ENCODE measurements around the gene PTGER1.

The PTGER1 gene

DNA sequence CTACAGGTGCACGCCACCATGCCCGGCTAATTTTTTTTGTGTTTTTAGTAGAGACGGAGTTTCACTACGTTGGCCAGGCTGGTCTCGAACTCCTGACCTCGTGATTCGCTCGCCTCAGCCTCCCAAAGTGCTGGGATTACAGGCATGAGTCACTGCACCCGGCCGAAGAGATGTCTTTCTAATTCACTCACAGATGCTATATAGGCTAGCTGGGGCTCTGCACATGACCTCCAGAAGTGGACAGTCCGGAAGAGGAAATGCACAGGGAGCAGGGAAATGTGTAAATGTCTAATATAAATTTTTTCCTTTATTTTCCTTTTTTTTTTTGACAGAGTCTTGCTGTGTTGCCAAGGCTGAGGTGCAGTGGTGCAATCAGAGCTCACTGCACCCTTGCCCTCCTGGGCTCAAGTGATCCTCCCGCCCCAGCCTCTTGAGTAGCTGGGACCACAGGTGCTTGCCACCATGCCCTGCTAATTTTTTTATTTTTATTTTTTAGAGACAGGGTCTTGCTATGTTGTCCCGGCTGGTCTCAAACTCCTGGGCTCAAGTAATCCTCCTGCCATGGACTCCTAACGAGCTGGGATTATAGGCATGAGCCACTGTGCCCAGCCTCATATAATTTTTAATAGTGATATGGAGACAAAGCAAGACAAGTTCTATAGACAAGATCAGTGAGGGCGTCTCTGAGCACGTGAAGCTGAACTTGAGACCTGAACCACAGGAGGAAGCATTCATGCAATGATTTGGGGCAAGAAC lies 12.4 kb upstream of the PTGER1 start:
- H3K9me3 ChIP-seq: no peaks in the 10 kb centered on the region
- H3K4me3 ChIP-seq: no peak overlapping the region
- no peaks in the 10 kb centered on the region; the same call in 1 of the 2 replicates for H4K20me1 ChIP-seq
- H3K4me1 ChIP-seq: peaks cover 6% of the 10 kb centered on the region
- no peak overlapping the region for H3K4me2 ChIP-seq
- H3K27me3 ChIP-seq: no peaks in the 10 kb centered on the region
- TF ChIP-seq Cebpa-rat (IDR thresholded peaks at IDR 0.05): no peak
- no peak overlapping the region for H3K9ac ChIP-seq
- H3K27ac ChIP-seq: no peak overlapping the region
- H3K36me3 ChIP-seq: peaks cover 43% of the 10 kb centered on the region

DNA sequence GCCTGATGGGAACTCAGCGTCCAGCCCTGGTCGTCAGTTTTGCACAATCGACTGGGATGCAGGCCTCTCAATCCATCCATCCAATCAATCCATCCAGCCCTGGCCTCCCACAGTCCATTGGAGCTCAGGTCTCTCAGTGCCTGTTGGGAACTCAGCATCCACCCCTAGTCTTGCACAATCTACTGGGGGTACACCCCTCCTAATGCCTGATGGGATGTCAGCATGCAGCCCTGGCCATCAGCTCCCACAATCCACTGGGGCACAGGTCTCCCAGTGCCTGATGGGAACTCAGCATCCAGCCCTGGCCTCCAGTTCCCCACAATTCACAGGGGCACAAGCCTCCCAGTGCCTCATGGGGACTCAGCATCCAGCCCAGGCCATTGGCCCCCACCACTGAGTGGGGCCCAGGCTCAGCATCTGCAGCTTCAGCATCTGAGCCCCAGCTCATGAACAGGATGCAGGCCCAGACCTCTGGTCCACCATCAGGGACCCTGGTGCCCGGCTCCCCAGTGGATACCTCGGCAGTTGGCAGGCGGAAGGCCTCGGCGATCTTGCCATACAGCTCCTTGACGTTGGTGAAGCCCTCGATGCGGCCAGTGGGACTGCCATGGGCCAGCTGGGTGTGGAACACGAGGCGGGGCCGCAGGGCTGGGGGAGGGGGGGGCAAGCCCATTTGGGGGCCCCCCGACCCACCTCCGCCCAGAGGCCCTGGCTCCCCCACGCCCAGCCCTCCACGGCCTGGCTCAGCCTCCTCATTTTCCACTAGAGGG lies 7.2 kb upstream of the PTGER1 start:
- Histone ChIP-seq H3K4me1 (peaks cover 31% of the 10 kb centered on the region), H3K27ac (no peak overlapping the region), H3K9me3 (no peaks in the 10 kb centered on the region), H3K27me3 (no peaks in the 10 kb centered on the region), H3K4me3 (no peak overlapping the region), H4K20me1 (no peaks in the 10 kb centered on the region), H3K36me3 (peaks cover 29% of the 10 kb centered on the region), H3K4me2 (no peak overlapping the region), H3K9ac (no peak overlapping the region)
- no peak for TF ChIP-seq Cebpa-rat (IDR thresholded peaks at IDR 0.05)

DNA sequence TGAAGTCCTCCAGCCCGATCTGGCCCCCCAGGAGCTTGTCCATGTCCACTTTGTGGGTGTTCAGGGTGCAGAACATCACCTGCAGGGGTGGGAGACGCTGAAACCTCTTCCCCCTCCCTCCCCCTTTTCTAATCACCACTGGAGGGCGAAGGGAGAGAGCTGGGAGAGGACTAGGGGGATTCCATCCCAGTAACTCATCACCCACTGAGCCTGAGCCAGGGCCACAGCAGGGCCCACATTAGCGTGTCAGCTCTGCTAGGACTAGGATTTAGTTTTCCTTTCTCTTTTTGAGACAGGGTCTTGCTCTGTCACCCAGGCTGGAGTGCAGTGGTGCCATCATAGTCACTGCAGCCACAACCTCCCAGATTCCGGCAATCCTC lies 5.5 kb upstream of the PTGER1 start:
- no peak overlapping the region for H3K9ac ChIP-seq
- TF ChIP-seq Cebpa-rat (IDR thresholded peaks at IDR 0.05): no peak
- H3K9me3 ChIP-seq: no peaks in the 10 kb centered on the region
- no peaks in the 10 kb centered on the region for H4K20me1 ChIP-seq
- no peak overlapping the region for H3K4me3 ChIP-seq
- H3K4me1 ChIP-seq: peaks cover 42% of the 10 kb centered on the region
- H3K4me2 ChIP-seq: peak overlapping the region; percentile 73
- no peaks in the 10 kb centered on the region for H3K27me3 ChIP-seq
- H3K27ac ChIP-seq: no peak overlapping the region
- H3K36me3 ChIP-seq: peaks cover 26% of the 10 kb centered on the region

DNA sequence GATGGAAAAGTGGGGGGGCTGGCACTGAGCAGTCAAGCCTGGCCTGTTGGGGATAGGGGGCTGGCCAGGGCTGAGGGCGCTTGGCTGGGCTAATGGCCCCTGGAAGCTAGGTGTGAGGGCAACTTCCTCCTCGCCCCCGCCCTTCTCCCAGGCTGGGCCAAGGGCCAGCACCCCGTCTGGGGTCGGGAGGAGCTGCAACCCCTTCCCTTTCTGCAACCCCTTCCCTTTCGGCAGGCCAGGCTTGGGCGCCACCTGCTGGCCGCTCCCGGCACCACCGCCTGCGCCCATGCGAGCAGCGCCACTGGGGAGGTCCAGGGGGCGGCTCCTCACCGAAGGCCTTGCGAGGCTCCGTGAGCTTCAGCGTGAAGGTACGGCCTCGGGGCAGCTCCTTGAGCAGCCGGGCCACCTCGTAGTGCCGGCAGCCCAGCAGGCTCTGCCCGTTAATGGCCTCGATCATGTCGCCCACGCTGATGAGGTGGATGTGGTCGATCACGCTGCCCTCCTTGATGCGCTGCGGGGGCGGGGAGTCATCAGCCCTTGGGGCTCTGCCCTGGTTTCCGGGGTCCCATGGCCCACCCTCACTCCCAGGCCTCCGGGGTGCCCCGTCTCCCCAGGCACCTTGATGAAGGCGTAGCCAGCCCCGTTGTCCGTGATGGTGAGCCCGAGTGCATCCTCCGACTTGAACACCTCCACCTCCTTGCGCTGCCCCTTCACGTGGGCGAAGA lies 5.0 kb upstream of the PTGER1 start:
- Histone ChIP-seq H4K20me1 (no peaks in the 10 kb centered on the region), H3K4me1 (peaks cover 48% of the 10 kb centered on the region), H3K9me3 (no peaks in the 10 kb centered on the region), H3K36me3 (peaks cover 26% of the 10 kb centered on the region), H3K27me3 (no peaks in the 10 kb centered on the region), H3K9ac (peak overlapping the region; percentile 10; the same call in 1 of the 2 replicates), H3K4me3 (no peak overlapping the region), H3K27ac (peak overlapping the region; percentile 51; the same call in 1 of the 2 replicates), H3K4me2 (peak overlapping the region; percentile 73)
- no peak for TF ChIP-seq Cebpa-rat (IDR thresholded peaks at IDR 0.05)

DNA sequence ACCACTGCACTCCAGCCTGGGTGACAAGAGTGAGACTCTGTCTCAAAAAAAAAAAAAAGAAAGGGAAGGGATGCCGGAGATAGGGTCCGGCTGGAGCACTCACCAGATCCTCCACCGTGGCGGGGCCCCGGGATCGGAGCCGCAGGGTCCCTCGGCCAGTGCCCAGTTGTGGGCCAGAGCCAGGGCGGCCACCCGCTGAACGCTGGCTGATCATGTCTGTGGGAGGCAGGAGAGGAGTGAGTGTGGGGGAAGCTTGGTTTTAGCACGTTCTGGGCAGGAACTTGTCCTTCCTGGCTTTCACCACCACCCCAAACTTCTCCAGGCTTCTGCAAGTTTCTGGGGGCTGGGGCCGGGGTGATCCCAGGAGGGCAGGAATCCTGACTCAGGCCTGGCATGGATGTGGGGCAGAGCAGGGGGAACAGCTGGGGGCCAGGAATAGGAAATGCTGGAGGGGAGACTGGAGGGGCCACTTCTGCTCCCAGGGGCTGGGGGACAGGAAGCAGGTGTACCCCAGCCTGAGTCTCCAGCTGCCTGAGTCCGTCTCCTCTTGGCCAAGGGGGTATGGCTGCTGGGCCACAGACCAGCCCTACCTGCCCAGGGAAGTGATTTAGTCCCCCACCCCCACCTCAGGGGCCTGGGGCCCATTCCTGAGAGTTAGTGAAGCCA lies 4.3 kb upstream of the PTGER1 start:
- no peak for TF ChIP-seq Cebpa-rat (IDR thresholded peaks at IDR 0.05)
- Histone ChIP-seq H3K9me3 (no peaks in the 10 kb centered on the region), H3K27ac (peak overlapping the region; percentile 51; the same call in 1 of the 2 replicates), H3K4me3 (no peak overlapping the region), H3K4me2 (peak overlapping the region; percentile 73), H3K9ac (peak overlapping the region; percentile 10; the same call in 1 of the 2 replicates), H3K4me1 (peaks cover 55% of the 10 kb centered on the region), H4K20me1 (no peaks in the 10 kb centered on the region), H3K36me3 (peaks cover 26% of the 10 kb centered on the region), H3K27me3 (peaks cover 3% of the 10 kb centered on the region; the same call in 1 of the 2 replicates)

DNA sequence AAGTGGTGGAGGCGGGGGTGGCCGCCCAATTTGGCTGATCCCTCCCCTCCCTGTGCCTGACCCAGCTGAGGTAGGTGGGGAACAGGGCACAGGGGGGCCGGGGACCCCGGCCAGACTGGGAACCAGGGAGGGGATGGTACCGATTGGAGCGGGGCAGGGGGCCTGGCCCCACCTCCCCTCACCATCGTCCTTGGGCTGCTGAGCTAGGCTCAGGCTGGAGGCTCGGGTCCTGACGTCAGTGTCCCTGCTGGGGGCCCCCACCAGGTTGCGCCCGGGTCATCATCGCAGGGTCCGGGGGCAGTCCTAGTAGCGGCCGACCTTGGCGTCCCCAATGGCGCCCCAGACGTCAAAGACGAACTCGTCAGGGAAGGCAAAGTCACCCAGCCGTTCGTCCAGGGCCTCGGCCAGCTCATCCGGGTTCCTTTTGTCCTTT lies 3.0 kb upstream of the PTGER1 start:
- Histone ChIP-seq H4K20me1 (no peaks in the 10 kb centered on the region), H3K9ac (no peak overlapping the region), H3K36me3 (peaks cover 26% of the 10 kb centered on the region), H3K4me2 (no peak overlapping the region), H3K4me1 (peaks cover 65% of the 10 kb centered on the region), H3K4me3 (no peak overlapping the region), H3K9me3 (no peaks in the 10 kb centered on the region), H3K27me3 (peaks cover 16% of the 10 kb centered on the region), H3K27ac (no peak overlapping the region)
- no peak for TF ChIP-seq Cebpa-rat (IDR thresholded peaks at IDR 0.05)

DNA sequence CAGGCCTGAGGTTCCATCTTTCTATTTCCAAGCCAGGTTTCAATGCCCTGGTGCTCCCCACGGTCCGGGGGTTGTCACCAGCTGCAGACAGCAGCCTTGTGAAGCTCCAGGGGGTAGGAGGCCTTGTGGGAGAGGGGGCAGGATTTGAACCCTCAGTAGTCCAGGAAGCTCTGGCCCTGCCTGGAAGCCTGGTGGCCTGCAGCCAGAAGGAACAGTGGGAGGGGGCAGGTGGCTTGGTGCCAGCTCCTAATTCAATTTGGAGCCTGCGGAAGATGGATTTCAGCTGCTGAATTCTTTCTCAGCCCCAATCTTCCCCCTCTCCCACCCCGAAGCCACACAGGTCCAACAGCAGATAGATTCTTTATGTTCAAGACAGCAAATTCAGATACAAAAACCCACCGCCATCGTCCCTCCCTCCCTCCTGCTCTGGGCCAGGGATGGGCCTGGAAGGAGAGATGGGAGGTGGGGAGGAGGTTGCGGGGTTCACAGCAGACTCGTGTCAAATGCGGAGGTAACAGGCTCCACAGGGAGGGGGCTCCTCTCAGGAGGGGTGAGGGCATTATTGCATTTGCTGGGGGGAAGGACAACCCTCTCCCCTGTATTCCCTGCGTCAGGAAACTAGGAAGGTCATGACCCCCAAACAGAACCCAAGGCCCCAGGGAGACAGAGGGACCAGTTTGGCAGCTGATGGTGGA lies 2.4 kb upstream of the PTGER1 start:
- Histone ChIP-seq H3K9me3 (no peaks in the 10 kb centered on the region), H3K4me2 (peak overlapping the region; percentile 89; the same call in 1 of the 2 replicates), H4K20me1 (no peaks in the 10 kb centered on the region), H3K4me3 (no peak overlapping the region), H3K27ac (no peak overlapping the region), H3K4me1 (peaks cover 71% of the 10 kb centered on the region), H3K36me3 (peaks cover 25% of the 10 kb centered on the region), H3K27me3 (peaks cover 21% of the 10 kb centered on the region), H3K9ac (no peak overlapping the region)
- TF ChIP-seq Cebpa-rat (IDR thresholded peaks at IDR 0.05): no peak

DNA sequence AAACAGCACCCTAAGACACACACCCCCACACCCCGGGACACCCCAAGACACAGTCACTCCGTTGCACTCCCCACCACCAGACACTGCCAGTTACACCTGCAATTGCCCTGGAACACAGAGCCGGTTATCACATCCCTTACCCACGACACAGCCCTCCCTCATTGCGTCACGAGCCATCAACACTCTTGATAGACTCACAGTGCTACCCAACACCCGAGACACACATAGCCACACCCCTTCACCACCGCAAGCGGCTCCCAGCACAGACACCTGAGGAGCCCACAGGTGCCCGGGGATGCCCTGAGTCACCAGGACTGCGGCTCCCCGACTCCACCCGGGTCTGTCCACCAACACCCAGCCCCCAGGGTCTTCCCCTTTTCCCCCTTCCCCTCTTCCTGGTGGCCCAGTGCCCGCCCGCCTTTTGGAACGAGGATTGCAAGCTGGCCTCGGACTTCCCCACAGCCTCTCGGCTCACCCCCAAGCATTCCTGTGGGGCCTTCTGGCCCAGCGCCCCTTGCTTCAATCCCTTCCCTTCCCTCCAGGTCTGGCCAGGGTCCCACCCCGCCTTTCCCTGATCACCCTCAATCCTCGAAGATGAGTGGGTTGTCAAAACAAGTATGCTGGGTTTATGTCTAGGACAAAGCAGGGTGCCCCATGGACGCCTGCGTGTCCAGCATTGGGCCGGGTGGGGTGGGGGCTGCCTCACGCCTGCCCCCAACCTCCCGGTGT lies 1.7 kb upstream of the PTGER1 start:
- H3K9ac ChIP-seq: no peak overlapping the region
- no peaks in the 10 kb centered on the region for H3K9me3 ChIP-seq
- no peak overlapping the region for H3K4me3 ChIP-seq
- H3K27me3 ChIP-seq: peaks cover 24% of the 10 kb centered on the region
- no peak overlapping the region for H3K27ac ChIP-seq
- peak overlapping the region; percentile 89 for H3K4me2 ChIP-seq
- H4K20me1 ChIP-seq: no peaks in the 10 kb centered on the region
- TF ChIP-seq Cebpa-rat (IDR thresholded peaks at IDR 0.05): peak; percentile 39; the same call in 1 of the 2 replicates
- peaks cover 78% of the 10 kb centered on the region for H3K4me1 ChIP-seq
- H3K36me3 ChIP-seq: peaks cover 18% of the 10 kb centered on the region

Data from BLaER1 (cell line).